ENCODE data around the gene JAG2. TPM values are rescaled to one million over a fixed set of nuclear protein-coding genes. Genes with fewer than 3 reads are reported as not detected.

JAG2 gene
- total RNA-seq, 3 donors from 2014 or later, result 4.2 to 15.4 (median 13.1) TPM

DNA sequence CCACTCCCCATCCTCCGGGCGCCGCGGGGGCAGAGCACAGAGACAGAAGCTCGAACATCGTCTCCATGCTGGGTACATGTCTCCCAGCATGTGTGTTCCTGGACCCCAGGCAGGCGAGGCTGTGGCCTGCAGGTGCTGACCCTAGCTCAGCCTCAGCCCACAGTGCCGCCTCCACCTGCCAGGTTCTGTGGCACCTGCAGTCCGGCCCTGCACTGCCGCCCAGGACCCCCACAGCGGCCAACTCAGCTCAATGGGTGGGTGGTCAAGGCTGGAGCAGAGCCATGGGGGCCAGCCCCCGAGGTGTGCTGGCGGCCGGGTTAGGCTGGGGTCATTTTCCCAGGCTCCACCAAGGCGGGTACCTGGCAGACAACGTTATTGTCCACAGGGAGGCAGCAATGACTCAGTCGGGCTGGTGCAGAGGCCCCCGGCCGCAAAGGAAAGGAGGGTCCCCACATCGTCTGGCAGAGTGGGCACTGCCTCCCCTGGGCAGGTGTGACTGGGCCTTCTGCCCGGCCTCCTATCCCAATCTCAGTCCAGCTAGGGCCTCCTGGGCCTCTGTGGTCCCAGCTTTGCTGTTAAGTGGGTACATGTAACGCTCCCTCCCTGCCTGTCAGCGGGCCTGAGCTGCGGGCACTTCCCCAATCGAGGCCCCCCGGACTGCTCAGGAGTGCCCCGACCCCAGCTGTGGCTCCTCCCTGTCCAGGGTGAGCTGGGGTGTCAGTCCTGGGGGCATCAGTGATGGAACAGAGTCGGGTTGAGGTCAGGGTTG is 32.8 kb upstream of the JAG2 start:
- H3K27me3 ChIP-seq, result peaks cover 4 to 52% of the 10 kb centered on the region in 2 donors
- intact Hi-C loops (cut with DNase I; ENCODE audit: low total_unique reads), result no loop called here
- peak overlapping the region in 1 of 2 donors; percentile 14 for H3K27ac ChIP-seq
- DNase-seq (ENCODE audit: low spot score in 2 of 2), result no peak
- H3K4me3 ChIP-seq, result no peak overlapping the region
- H3K36me3 ChIP-seq, result no peaks in the 10 kb centered on the region
- TF ChIP-seq POLR2AphosphoS5 (IDR thresholded peaks at IDR 0.05) (no peak), POLR2A (IDR thresholded peaks at IDR 0.05) (no peak)
- TF ChIP-seq, protein P1, sequence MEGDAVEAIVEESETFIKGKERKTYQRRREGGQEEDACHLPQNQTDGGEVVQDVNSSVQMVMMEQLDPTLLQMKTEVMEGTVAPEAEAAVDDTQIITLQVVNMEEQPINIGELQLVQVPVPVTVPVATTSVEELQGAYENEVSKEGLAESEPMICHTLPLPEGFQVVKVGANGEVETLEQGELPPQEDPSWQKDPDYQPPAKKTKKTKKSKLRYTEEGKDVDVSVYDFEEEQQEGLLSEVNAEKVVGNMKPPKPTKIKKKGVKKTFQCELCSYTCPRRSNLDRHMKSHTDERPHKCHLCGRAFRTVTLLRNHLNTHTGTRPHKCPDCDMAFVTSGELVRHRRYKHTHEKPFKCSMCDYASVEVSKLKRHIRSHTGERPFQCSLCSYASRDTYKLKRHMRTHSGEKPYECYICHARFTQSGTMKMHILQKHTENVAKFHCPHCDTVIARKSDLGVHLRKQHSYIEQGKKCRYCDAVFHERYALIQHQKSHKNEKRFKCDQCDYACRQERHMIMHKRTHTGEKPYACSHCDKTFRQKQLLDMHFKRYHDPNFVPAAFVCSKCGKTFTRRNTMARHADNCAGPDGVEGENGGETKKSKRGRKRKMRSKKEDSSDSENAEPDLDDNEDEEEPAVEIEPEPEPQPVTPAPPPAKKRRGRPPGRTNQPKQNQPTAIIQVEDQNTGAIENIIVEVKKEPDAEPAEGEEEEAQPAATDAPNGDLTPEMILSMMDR (IDR thresholded peaks at IDR 0.05), result no peak
- H3K4me1 ChIP-seq, result peaks cover 4 to 25% of the 10 kb centered on the region in 2 donors
- no peaks in the 10 kb centered on the region for H3K9me3 ChIP-seq

DNA sequence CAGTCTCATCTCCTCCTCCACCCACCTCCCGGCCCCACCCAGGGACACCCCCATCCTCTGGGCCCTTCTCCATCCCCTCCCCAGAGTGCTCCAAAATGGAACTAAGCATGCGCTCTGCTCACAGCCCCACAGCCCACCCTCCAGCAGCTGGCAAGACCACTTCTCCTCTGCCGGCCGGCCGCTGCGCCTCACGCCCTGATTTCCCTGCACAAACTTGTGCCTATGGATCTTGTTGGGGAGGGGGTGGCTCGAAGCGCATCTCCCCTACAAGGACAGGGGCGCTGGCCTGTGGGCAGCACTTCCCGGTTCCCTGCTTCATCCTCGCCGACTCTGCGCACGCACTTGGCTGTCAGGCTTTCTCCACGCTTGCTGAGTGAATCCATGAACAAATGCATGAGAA is 32.1 kb upstream of the JAG2 start:
- H3K27ac ChIP-seq, result no peak overlapping the region
- intact Hi-C loops (cut with DNase I; ENCODE audit: low total_unique reads), result no loop called here
- no peak for DNase-seq (ENCODE audit: low spot score in 2 of 2)
- no peak for TF ChIP-seq POLR2A (IDR thresholded peaks at IDR 0.05)
- TF ChIP-seq, protein P1 (IDR thresholded peaks at IDR 0.05), result no peak
- no peak for TF ChIP-seq POLR2AphosphoS5 (IDR thresholded peaks at IDR 0.05)
- H3K36me3 ChIP-seq, result no peaks in the 10 kb centered on the region
- H3K9me3 ChIP-seq, result no peaks in the 10 kb centered on the region
- peaks cover 5 to 58% of the 10 kb centered on the region in 2 donors for H3K27me3 ChIP-seq
- H3K4me3 ChIP-seq, result no peak overlapping the region
- peaks cover 6 to 23% of the 10 kb centered on the region in 2 donors for H3K4me1 ChIP-seq

DNA sequence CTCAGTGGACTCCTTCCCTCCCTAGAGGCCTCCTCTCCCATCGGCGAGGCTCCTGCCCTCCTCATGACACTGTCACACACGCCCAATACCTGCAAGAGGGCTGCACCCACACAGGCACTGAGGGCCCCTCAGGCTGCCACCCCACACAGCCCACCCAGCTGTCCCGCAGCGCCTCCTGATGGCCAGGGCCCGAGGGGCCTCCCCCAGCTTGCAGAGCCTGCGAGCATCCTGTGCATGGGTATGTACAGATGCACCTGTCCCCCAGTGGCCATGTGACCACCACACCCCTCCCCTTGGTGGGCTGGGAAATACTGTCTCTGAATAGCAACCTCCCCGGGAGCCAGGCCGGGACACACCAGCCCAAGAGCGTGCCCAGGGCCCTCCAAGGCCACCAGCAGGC is 31.5 kb upstream of the JAG2 start:
- no peak for DNase-seq (ENCODE audit: low spot score in 2 of 2)
- TF ChIP-seq POLR2AphosphoS5 (IDR thresholded peaks at IDR 0.05), result no peak
- TF ChIP-seq, protein P1 (IDR thresholded peaks at IDR 0.05), result no peak
- no peak for TF ChIP-seq POLR2A (IDR thresholded peaks at IDR 0.05)
- peaks cover 6 to 17% of the 10 kb centered on the region in 2 donors for H3K4me1 ChIP-seq
- no peak overlapping the region for H3K27ac ChIP-seq
- intact Hi-C loops (cut with DNase I; ENCODE audit: low total_unique reads), result no loop called here
- peaks cover 7 to 58% of the 10 kb centered on the region in 2 donors for H3K27me3 ChIP-seq
- H3K36me3 ChIP-seq, result no peaks in the 10 kb centered on the region
- H3K9me3 ChIP-seq, result no peaks in the 10 kb centered on the region
- no peak overlapping the region for H3K4me3 ChIP-seq

DNA sequence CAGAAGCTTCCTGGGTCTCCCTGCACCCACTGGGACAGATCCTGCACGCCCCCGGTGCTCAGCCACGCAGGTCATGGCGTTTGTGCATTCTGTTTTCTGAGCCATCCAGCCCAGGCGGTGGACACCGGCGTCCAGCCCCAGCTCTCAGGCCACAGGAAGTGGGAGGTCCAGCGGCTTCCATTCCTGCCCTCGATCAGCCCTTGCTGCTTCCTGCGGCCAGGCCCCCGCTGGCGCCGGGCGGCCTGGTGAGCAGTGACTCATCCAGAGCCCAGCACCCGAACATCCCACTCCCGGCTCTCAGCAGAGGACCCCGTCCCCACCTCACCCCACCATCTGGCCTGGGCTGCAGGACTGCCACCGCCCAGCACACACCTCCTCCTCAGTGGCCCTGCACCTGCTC is 30.5 kb upstream of the JAG2 start:
- no peaks in the 10 kb centered on the region for H3K9me3 ChIP-seq
- no peak for TF ChIP-seq POLR2AphosphoS5 (IDR thresholded peaks at IDR 0.05)
- TF ChIP-seq, protein P1 (IDR thresholded peaks at IDR 0.05), result no peak
- TF ChIP-seq POLR2A (IDR thresholded peaks at IDR 0.05), result no peak
- intact Hi-C loops (cut with DNase I; ENCODE audit: low total_unique reads), result no loop called here
- H3K4me3 ChIP-seq, result no peak overlapping the region
- no peaks in the 10 kb centered on the region for H3K36me3 ChIP-seq
- peak overlapping the region in 1 of 2 donors; percentile 63 for H3K27ac ChIP-seq
- DNase-seq (ENCODE audit: low spot score in 2 of 2), result no peak
- H3K27me3 ChIP-seq, result peaks cover 9 to 58% of the 10 kb centered on the region in 2 donors
- H3K4me1 ChIP-seq, result peaks cover 6 to 19% of the 10 kb centered on the region in 2 donors

DNA sequence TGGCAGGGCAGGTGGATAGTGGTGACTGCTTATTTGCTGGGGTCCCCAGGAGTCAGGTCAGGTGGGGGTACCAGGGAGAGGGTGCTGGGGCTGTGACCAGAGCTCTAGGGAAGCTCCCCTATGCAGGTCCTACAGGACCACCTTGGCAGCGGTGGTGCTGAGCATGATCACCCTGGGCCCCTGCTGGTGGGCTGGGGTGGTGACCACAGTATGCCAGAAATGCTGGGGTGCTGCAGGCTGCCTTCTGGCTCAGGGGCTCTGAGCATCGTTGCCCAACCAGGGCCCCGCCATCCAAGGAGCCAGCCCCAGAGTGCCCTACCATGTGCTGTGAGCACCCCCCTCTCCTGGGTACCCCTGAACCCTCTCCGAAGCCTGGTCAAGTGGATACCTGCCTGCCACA is 30.0 kb upstream of the JAG2 start:
- Histone ChIP-seq H3K4me1 (peaks cover 6 to 22% of the 10 kb centered on the region in 2 donors), H3K4me3 (no peak overlapping the region), H3K27ac (peak overlapping the region in 1 of 2 donors; percentile 63), H3K27me3 (peaks cover 9 to 58% of the 10 kb centered on the region in 2 donors), H3K36me3 (no peaks in the 10 kb centered on the region), H3K9me3 (no peaks in the 10 kb centered on the region)
- TF ChIP-seq POLR2AphosphoS5 (IDR thresholded peaks at IDR 0.05), result no peak
- TF ChIP-seq, protein P1 (IDR thresholded peaks at IDR 0.05), result no peak
- no peak for TF ChIP-seq POLR2A (IDR thresholded peaks at IDR 0.05)
- no peak for DNase-seq (ENCODE audit: low spot score in 2 of 2)
- intact Hi-C loops (cut with DNase I; ENCODE audit: low total_unique reads), result no loop called here

Measured in breast epithelium (tissue), 4 donors.